ENCODE results near the gene CAPZA2.

The CAPZA2 gene

GRCh38 chr7:116862951-116863670 is 724 bp downstream of the CAPZA2 start:
- peak; percentile 40 for DNase-seq (ENCODE audit: low read depth)

DNA sequence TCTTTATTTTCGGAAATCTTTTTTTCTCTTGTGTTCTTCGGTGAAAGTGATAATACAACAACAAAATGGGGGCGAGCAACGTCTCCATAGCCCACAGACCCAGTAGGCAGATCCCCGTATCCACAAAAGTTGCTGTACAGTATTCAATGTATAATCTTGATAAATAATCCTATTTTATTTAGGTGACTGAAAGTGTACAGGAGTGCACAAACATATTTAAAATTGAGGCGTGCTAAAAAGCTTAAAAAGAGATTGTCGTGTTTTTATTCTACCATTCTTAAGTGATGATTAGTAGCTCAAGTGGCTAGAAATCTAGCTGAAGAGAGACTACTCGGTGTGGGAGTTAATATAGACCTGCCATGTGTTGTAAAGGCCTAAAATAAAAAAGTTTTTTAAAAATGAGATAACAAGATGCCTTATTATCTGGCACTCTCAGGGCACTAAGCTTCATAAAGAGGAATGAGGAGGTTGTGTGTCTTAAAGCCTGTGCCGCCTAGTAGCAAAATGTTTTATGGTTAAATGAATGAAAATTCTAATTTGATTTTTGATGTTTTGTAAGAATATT is 1.6 kb downstream of the CAPZA2 start:
- DNase-seq (ENCODE audit: low read depth) = no peak

GRCh38 chr7:116871061-116871700 is 8.8 kb downstream of the CAPZA2 start:
- no peak for DNase-seq (ENCODE audit: low read depth)

DNA sequence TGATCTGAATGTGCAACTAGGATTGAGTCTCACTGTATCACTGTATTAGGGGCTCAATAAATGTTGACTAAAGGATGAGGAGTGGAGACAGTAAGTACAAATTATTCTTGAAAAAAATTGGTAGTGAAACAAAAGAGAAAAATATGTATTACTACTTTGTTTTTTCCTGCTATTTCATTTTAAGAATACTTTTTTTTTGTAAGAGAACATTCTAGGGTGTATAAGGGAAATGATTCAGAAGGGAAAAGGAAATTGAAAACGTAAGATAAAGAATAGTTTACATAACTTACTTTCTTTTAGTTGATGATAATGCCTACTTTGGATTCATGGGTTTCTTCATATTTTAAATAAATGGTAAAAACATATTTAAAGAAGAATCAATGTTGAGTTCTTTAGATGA is 9.6 kb downstream of the CAPZA2 start:
- peak; percentile 21 for DNase-seq (ENCODE audit: low read depth)

- no peak for DNase-seq (ENCODE audit: low read depth)
These were observed 11.2 kb downstream of the CAPZA2 start for GRCh38 chr7:116873619-116874018.

- DNase-seq (ENCODE audit: low read depth) = no peak
These were observed 14.5 kb downstream of the CAPZA2 start for GRCh38 chr7:116876664-116877442.

DNA sequence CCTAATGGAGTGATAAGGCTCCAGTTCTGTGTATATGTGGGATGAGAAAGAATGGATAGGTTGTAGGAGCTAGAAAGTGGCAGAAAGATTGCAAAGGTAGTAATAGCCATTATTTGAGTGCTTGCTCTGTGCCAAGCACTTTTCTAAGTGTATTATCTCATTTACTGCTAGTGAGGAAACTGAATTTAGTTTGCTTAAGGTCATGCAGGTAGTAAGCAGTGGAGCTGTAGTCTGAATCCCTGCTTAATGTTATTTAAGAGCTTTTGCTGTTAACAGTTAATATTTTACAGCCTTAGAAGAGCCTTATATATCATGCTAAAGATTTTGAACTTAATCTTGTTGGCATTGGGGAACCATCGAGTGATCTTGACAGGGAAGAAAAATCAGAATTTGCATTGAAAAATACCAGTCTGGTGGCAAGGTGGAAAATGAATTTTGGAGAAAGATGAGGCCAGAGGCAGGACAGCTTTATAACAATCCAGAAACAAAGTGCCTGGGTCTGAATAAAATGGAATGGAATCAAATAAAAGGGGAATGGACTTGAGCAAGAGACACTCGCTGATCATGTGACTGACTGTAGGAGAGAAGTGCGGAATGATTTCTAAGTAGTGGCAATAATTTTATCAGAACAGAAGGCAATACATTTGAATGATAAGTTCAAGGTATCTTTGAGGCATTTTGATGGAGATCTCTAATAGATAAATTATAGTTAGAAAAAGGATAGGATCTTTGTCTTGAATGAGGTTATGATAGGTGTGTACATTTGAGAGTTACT is 15.2 kb downstream of the CAPZA2 start:
- no peak for DNase-seq (ENCODE audit: low read depth)

GRCh38 chr7:116884691-116885090 is 22.3 kb downstream of the CAPZA2 start:
- no peak for DNase-seq (ENCODE audit: low read depth)

GRCh38 chr7:116885724-116886123 is 23.3 kb downstream of the CAPZA2 start:
- no peak for DNase-seq (ENCODE audit: low read depth)

GRCh38 chr7:116886543-116887156 is 24.3 kb downstream of the CAPZA2 start:
- DNase-seq (ENCODE audit: low read depth) = no peak

- DNase-seq (ENCODE audit: low read depth) = no peak
These were observed 26.5 kb downstream of the CAPZA2 start for GRCh38 chr7:116888895-116889294.

- no peak for DNase-seq (ENCODE audit: low read depth)
These were observed 33.5 kb downstream of the CAPZA2 start for GRCh38 chr7:116895849-116896248.

GRCh38 chr7:116897661-116898060 is 35.3 kb downstream of the CAPZA2 start:
- DNase-seq (ENCODE audit: low read depth) = no peak

DNA sequence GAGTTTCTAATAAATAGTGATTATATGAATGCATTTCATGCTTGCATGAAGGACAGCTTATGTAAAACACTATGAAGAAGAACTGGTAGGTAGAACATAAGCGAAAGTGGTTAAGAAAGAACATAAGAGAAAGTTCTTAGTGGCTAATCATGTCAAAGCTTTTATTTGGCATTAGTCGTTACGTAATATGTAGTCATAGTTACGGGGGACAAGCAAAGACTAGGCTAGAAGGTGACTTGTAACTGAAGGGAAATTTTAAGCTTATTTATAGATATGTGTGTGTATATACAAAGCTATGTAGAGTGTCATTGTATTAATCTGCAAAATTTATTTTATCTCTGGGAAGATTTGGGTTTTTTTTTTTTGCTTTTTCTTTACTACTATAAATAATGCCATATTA is 36.9 kb downstream of the CAPZA2 start:
- no peak for DNase-seq (ENCODE audit: low read depth)

DNA sequence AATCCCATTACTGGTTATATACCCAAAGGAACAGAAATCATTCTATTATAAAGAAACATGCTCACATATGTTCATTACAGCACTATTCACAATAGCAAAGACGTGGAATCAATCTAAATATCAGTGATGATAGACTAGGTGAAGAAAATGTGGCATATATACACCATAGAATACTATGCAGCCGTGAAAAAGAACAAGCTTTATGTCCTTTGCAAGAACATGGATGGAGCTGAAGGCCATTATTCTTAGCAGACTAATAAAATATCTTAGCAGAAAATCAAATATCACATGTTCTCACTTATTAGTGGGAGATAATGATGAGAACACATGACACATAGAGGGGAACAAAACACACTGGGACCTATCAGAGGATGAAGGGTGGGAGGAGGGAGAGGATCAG is 38.8 kb downstream of the CAPZA2 start:
- DNase-seq (ENCODE audit: low read depth) = no peak

- DNase-seq (ENCODE audit: low read depth) = no peak
These were observed 40.5 kb downstream of the CAPZA2 start for GRCh38 chr7:116902867-116903266.

DNA sequence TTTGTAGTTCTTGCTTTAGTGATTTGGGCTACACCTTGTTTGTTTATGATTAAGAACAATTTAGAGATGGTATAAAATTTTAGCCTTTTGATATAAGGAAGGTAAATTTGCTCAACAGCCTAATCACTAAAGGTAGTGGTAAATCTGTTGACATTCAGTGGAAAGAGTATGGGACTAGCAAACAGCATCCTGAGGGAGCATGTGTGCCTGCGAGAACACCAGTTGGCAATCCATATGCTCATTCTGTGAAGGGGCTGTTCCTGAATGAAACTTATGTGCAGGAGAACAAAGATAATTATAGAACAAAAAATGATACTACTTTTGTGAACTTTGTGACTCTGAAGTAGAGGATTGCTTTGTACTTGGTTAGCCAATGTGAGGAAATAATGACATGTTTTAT is 44.0 kb downstream of the CAPZA2 start:
- DNase-seq (ENCODE audit: low read depth) = no peak

GRCh38 chr7:116910383-116910782 is 48.0 kb downstream of the CAPZA2 start:
- no peak for DNase-seq (ENCODE audit: low read depth)

GRCh38 chr7:116911801-116912200 is 49.4 kb downstream of the CAPZA2 start:
- DNase-seq (ENCODE audit: low read depth) = no peak

DNA sequence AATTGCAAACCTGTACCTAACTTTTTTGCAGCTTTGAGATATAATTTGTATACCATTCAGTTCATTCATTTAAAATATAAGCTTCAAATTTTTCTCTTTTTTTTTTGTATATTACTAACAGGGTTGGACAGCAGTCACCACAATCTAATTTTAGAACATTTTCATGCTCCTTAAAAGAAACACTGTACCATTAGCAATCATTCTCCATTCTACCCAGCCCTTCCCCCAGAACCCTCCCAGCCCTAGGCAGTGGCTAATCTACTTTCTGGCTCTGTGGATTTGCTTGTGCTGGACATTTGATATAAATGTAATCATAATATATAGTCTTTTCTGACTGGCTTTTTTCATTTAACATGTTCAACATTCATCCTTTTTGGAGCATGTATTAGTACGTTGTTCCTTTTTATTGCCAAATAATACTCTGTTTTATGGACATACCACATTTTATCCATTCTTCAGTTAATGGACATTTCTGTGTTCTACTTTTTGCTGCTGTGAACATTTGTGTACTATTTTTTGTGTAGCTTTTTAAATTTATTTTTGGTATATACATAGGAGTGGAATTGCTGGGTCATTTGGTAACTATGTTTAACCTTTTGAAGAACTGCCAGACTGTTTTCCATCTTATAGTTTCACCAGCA is 50.0 kb downstream of the CAPZA2 start:
- no peak for DNase-seq (ENCODE audit: low read depth)

GRCh38 chr7:116918704-116919103 is 56.3 kb downstream of the CAPZA2 start:
- DNase-seq (ENCODE audit: low read depth) = no peak
